OCI-LY7 (cell line): ENCODE results near the gene MKRN3. TPM values are rescaled to one million over a fixed set of nuclear protein-coding genes. Genes with fewer than 3 reads are reported as not detected.

Source experiments
- Bru-seq: library from RNA; stranded (reverse); fragments of 400-500 nt; gene quantifications from one replicate; lab custom pipeline; 2021; lab: Mats Ljungman, UMichigan
- BruChase-seq, 2 experiments: library from RNA; stranded (reverse); fragments of 400-500 nt; gene quantifications; one replicate each; lab custom pipeline; 2021; lab: Mats Ljungman, UMichigan
- BruUV-seq: library from RNA; stranded (reverse); fragments of 400-500 nt; replicated peaks from 2 replicates; lab custom pipeline; 2021; lab: Mats Ljungman, UMichigan
- CTCF ChIA-PET: fragments of 300-600 bp; sonication (Branson Sonifier 250); formaldehyde crosslinking; loops from one replicate; lab custom pipeline; 2022; ENCODE audit warnings: antibody characterized with exemption; ENCODE audit not compliant: unreplicated experiment; lab: Charles Lee
- POLR2A ChIA-PET: fragments of 300-600 bp; sonication (Branson Sonifier 250); formaldehyde crosslinking; loops from one replicate; lab custom pipeline; 2022; ENCODE audit warnings: antibody characterized with exemption; lab: Charles Lee
- DNase-seq: peaks from one replicate; pipeline ENCODE4 v3.0.0-alpha.2; 2015; ENCODE audit warnings: low spot score
- H2AFZ ChIP-seq: fragments of 200-600 bp; sonication (generic), shearing (Covaris generic); 2 replicates; pipeline ENCODE4 v1.6.1; 2014; ENCODE audit warnings: mild to moderate bottlenecking, antibody characterized with exemption, low read length, moderate library complexity
- H3K27ac ChIP-seq: fragments of 200-600 bp; sonication (generic); 2 replicates; pipeline ENCODE4 v1.5.1; 2014; ENCODE audit warnings: mixed run types, low read depth, mild to moderate bottlenecking, moderate library complexity, low read length, inconsistent platforms; ENCODE audit not compliant: poor library complexity, severe bottlenecking
- H3K36me3 ChIP-seq: fragments of 200-600 bp; sonication (generic); 2 replicates; pipeline ENCODE4 v1.6.1; 2014; ENCODE audit warnings: mild to moderate bottlenecking, antibody characterized with exemption, low read length, moderate library complexity, mixed read lengths; ENCODE audit not compliant: insufficient read depth
- H3K4me1 ChIP-seq: fragments of 200-600 bp; sonication (generic); 2 replicates; pipeline ENCODE4 v1.5.1; 2014; ENCODE audit warnings: mild to moderate bottlenecking, low read length; ENCODE audit not compliant: insufficient read depth, poor library complexity, severe bottlenecking
- H3K4me2 ChIP-seq: fragments of 200-600 bp; sonication (generic); 2 replicates; pipeline ENCODE4 v1.6.1; 2014; ENCODE audit warnings: mild to moderate bottlenecking, low read length
- H3K4me3 ChIP-seq: fragments of 200-600 bp; sonication (generic); 2 replicates; pipeline ENCODE4 v1.5.1; 2014; ENCODE audit warnings: mild to moderate bottlenecking, low read depth, low read length; ENCODE audit not compliant: poor library complexity, severe bottlenecking
- H3K79me2 ChIP-seq: fragments of 200-600 bp; sonication (generic); 2 replicates; pipeline ENCODE4 v1.6.1; 2016; ENCODE audit warnings: low read depth, mild to moderate bottlenecking, low read length, moderate library complexity, mixed read lengths; ENCODE audit not compliant: insufficient read depth
- H3K9me2 ChIP-seq: fragments of 200-600 bp; sonication (generic); 2 replicates; pipeline ENCODE4 v1.6.1; 2016; ENCODE audit warnings: mild to moderate bottlenecking, low read length, mixed read lengths; ENCODE audit not compliant: insufficient read depth
- H3K9me3 ChIP-seq: fragments of 200-600 bp; sonication (generic); 2 replicates; pipeline ENCODE4 v1.6.1; 2014; ENCODE audit warnings: mild to moderate bottlenecking, mixed run types, low read length, mixed read lengths
- H4K20me1 ChIP-seq: fragments of 200-600 bp; sonication (generic); 2 replicates; pipeline ENCODE4 v1.6.1; 2014; ENCODE audit warnings: mild to moderate bottlenecking, antibody characterized with exemption, low read length, moderate library complexity, mixed read lengths; ENCODE audit not compliant: insufficient read depth
- EZH2phosphoT487 ChIP-seq: fragments of 200-600 bp; sonication (generic); IDR thresholded peaks from 2 replicates; pipeline ENCODE4 v1.6.1; 2018; ENCODE audit warnings: low read depth, borderline replicate concordance, mild to moderate bottlenecking, mixed run types, antibody characterized with exemption, low read length, moderate library complexity, mixed read lengths
- intact Hi-C: fragments of 100-400 bp; cut with micrococcal nuclease; formaldehyde crosslinking; loops from one replicate; pipeline ENCODE4 v1.10.0; 2022; ENCODE audit not compliant: unreplicated experiment
- long read RNA-seq: library from polyadenylated mRNA; stranded (forward); transcript quantifications from one replicate; pipeline ENCODE4 v2.0.0, GENCODE V29; 2022
- total RNA-seq, 2 experiments: library from RNA; depleted of rRNA in 1 of 2; stranded (reverse); fragments of >200 nt in 1 of 2; shearing (Covaris generic) in 1 of 2; gene quantifications; 2 replicates each; pipeline ENCODE4 v1.2.3, GENCODE V29; 2014 to 2022
- TF ChIP-seq, protein P1 (sequence below): fragments of 200-600 bp; sonication (generic); conservative IDR thresholded peaks from 2 replicates; pipeline ENCODE4 v1.5.1; 2014; ENCODE audit warnings: mild to moderate bottlenecking, antibody characterized with exemption, low read length, moderate library complexity, mixed read lengths

Gene MKRN3
- not detected in 2 replicates for total RNA-seq (2014; rRNA removed; shearing (Covaris generic))
- not detected in 2 replicates for total RNA-seq (2022)
- percentile 9 among the genes with signal in this experiment for Bru-seq, nascent RNA
- percentile 9 among the genes with signal in this experiment for BruChase-seq, experiment 1, labeled RNA remaining after a 6-hour chase
- percentile 6 among the genes with signal in this experiment for BruChase-seq, experiment 2, labeled RNA remaining after a 2-hour chase
- long read RNA-seq, result 0 reads

DNA sequence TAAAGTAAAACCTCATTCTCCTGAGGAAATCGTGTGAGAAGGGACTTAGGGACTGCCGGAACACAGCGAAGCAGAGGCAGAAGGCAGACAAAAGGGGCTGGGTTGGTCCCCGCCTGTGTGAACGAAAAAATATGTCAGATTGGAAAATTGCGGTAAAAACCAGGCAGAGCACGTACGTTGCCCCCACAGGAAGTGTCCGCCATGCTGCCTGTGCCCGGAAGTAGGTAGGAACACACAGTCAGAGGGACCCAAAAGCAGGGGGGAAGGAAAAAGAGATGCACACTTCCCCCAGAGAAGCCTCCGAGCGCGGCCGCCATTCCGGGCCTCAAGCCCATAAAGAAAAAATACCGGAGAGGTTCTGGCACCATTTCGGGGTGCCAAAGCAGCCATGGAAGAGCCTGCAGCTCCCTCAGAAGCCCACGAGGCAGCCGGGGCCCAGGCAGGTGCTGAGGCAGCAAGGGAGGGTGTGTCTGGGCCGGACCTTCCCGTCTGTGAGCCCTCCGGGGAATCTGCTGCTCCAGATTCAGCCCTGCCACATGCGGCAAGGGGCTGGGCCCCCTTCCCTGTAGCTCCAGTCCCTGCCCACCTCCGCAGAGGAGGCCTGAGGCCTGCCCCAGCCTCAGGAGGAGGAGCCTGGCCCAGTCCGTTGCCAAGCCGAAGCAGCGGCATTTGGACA, at the start of gene MKRN3:
Gene MKRN3, plus strand, starts transcription at position 280 of the 676 bp plus-strand sequence. Its CDS starts 109 bp downstream, at position 389.
- no peak within 1 kb of the TSS for H3K4me2 ChIP-seq
- no peaks in the 10 kb centered on the region for H4K20me1 ChIP-seq
- ChIA-PET CTCF (no interaction called here), POLR2A (no interaction called here)
- no peaks in the 10 kb centered on the region for H3K36me3 ChIP-seq
- no peaks in the 10 kb centered on the region for H3K9me3 ChIP-seq
- no peak within 1 kb of the TSS for H3K4me3 ChIP-seq
- no peak for DNase-seq
- no peaks in the 10 kb centered on the region for H3K9me2 ChIP-seq
- H3K4me1 ChIP-seq, result no peaks in the 10 kb centered on the region
- no peaks in the 10 kb centered on the region for H3K79me2 ChIP-seq
- no peak within 1 kb of the TSS for H3K27ac ChIP-seq
- no TSS peak for BruUV-seq
- intact Hi-C loops, result no loop called here
- 0 out of 2 replicates have a peak within 1 kb of the TSS, but pooled peaks have one; percentile 9 for H2AFZ ChIP-seq
- TF ChIP-seq, protein P1, sequence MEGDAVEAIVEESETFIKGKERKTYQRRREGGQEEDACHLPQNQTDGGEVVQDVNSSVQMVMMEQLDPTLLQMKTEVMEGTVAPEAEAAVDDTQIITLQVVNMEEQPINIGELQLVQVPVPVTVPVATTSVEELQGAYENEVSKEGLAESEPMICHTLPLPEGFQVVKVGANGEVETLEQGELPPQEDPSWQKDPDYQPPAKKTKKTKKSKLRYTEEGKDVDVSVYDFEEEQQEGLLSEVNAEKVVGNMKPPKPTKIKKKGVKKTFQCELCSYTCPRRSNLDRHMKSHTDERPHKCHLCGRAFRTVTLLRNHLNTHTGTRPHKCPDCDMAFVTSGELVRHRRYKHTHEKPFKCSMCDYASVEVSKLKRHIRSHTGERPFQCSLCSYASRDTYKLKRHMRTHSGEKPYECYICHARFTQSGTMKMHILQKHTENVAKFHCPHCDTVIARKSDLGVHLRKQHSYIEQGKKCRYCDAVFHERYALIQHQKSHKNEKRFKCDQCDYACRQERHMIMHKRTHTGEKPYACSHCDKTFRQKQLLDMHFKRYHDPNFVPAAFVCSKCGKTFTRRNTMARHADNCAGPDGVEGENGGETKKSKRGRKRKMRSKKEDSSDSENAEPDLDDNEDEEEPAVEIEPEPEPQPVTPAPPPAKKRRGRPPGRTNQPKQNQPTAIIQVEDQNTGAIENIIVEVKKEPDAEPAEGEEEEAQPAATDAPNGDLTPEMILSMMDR, result no peak
- no peak for TF ChIP-seq EZH2phosphoT487

DNA sequence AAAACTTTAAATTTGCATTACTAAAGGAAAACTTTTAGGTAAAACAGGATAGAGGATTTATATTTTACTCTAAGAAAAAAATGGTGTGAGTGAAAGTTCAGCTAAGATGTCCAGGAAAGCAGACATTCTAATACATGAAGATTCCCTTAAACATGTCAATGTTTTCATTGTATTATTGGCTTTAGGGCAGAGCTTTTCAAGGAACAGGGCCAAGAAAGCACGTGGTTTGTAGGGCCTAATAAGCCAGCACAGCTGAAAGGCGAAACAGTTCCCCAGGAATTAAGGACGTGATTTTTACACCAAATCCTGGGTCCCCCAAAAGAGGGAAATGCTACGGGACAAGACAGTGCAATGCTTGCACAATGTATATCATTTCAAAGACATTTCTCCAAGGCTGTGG, 48.6 kb upstream of the MKRN3 start:
- intact Hi-C loops, result no loop called here
- Histone ChIP-seq H2AFZ (no peak overlapping the region), H3K4me3 (no peak overlapping the region), H3K27ac (no peak overlapping the region), H3K4me1 (no peaks in the 10 kb centered on the region), H3K36me3 (no peaks in the 10 kb centered on the region), H4K20me1 (no peaks in the 10 kb centered on the region), H3K4me2 (no peak overlapping the region), H3K79me2 (no peaks in the 10 kb centered on the region), H3K9me2 (no peaks in the 10 kb centered on the region), H3K9me3 (no peaks in the 10 kb centered on the region)
- POLR2A ChIA-PET, result interaction anchor here (0.6 kb wide), 1 partner anchor 403 kb away, joined by 5 read pairs; no protein-coding TSS in a partner anchor
- DNase-seq, result no peak
- TF ChIP-seq, protein P1, result no peak
- TF ChIP-seq EZH2phosphoT487, result no peak
- CTCF ChIA-PET, result no interaction called here
- no TSS peak for BruUV-seq

DNA sequence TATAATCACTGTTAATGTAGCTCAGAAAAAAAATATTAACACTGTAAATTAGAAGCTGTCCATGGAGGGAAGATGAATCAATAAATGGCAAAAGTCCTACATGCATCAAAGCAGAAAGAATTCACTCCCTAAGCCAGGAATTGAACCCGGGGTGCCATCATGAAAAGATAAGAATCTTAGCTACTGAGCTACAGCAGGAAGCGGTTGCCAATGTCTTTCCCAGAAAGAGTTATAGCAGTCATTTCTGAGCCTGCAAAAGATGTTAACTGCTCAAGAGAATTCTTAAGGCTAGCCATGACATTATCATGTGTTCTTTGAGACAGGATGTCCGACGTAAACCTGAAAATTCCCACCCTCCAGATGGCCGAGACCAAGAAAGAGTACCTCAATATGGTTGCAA, 47.4 kb upstream of the MKRN3 start:
- Histone ChIP-seq H3K27ac (no peak overlapping the region), H3K9me3 (no peaks in the 10 kb centered on the region), H3K4me2 (no peak overlapping the region), H2AFZ (no peak overlapping the region), H4K20me1 (no peaks in the 10 kb centered on the region), H3K79me2 (no peaks in the 10 kb centered on the region), H3K9me2 (no peaks in the 10 kb centered on the region), H3K4me3 (no peak overlapping the region), H3K4me1 (no peaks in the 10 kb centered on the region), H3K36me3 (no peaks in the 10 kb centered on the region)
- DNase-seq, result no peak
- TF ChIP-seq, protein P1, result no peak
- TF ChIP-seq EZH2phosphoT487, result no peak
- no TSS peak for BruUV-seq
- intact Hi-C loops, result no loop called here
- ChIA-PET CTCF (no interaction called here), POLR2A (interaction anchor here (0.6 to 0.8 kb wide), 4 partner anchors 14 to 716 kb away, joined by 3 to 9 read pairs (median 4); no protein-coding TSS in a partner anchor)
